SK-N-SH (cell line): ENCODE results near the gene KRTAP10-8.
"Not testable (repeated sequence)": the region's sequence is repeated elsewhere in the genome, so short reads cannot be mapped to it uniquely, and the experiment has no call there.

ENCODE experiments used
- CHD2 ChIP-seq: fragments of 150-350 bp; IDR thresholded peaks from 2 replicates; pipeline ENCODE4 v1.6.1; 2018; ENCODE audit warnings: low read length; ENCODE audit not compliant: partially characterized antibody
- CTCF ChIP-seq: fragments of 200-600 bp; sonication (generic); IDR thresholded peaks from 2 replicates; pipeline ENCODE4 v1.6.1; 2017; ENCODE audit warnings: antibody characterized with exemption, mild to moderate bottlenecking, moderate library complexity
- EP300 ChIP-seq, 2 experiments: IDR thresholded peaks; 2 replicates each; pipeline versions ENCODE4 v1.4.0 to v1.6.1; 2012; ENCODE audit warnings: borderline replicate concordance in 1 of 2, low read depth in 1 of 2, low read length in 1 of 2
- GATA2 ChIP-seq: sonication (generic); formaldehyde crosslinking; IDR thresholded peaks from 2 replicates; pipeline ENCODE4 v1.5.0; 2020; ENCODE audit warnings: mild to moderate bottlenecking, missing genetic modification reagents
- IRF3 ChIP-seq: fragments of 150-350 bp; IDR thresholded peaks from 2 replicates; pipeline ENCODE4 v1.6.1; 2016; ENCODE audit warnings: mild to moderate bottlenecking, low read depth, low read length
- MAX ChIP-seq: IDR thresholded peaks from 2 replicates; pipeline ENCODE4 v1.4.0; 2012; ENCODE audit warnings: low read depth
- NFIC ChIP-seq: IDR thresholded peaks from 2 replicates; pipeline ENCODE4 v1.4.0; 2012; ENCODE audit warnings: borderline replicate concordance
- NRF1 ChIP-seq: IDR thresholded peaks from 2 replicates; pipeline ENCODE4 v1.6.1; 2012; ENCODE audit warnings: low read depth, mild to moderate bottlenecking, low read length
- RFX5 ChIP-seq: IDR thresholded peaks from 2 replicates; pipeline ENCODE4 v1.6.1; 2012; ENCODE audit warnings: mild to moderate bottlenecking, improper control_type of control experiment, low read length
- SIN3A ChIP-seq: IDR thresholded peaks from 2 replicates; pipeline ENCODE4 v1.6.1; 2012; ENCODE audit warnings: low read depth, mild to moderate bottlenecking, low read length, moderate library complexity, borderline replicate concordance
- SMC3 ChIP-seq: IDR thresholded peaks from 2 replicates; pipeline ENCODE4 v1.6.1; 2012; ENCODE audit warnings: low read depth, low read length, improper control_type of control experiment
- TEAD4 ChIP-seq: IDR thresholded peaks from 2 replicates; pipeline ENCODE4 v1.4.0; 2012; ENCODE audit warnings: mild to moderate bottlenecking, borderline replicate concordance; ENCODE audit not compliant: insufficient read depth
- USF1 ChIP-seq: IDR thresholded peaks from 2 replicates; pipeline ENCODE4 v1.4.0; 2012; ENCODE audit warnings: low read depth, borderline replicate concordance
- ZBTB33 ChIP-seq: IDR thresholded peaks from 2 replicates; pipeline ENCODE4 v1.4.0; 2012; ENCODE audit warnings: low read depth, borderline replicate concordance

- TF ChIP-seq CTCF; MAX; GATA2 (CRISPR knock-in tag); TEAD4; CHD2; IRF3; EP300 (IDR thresholded peaks at IDR 0.05; ENCODE audit: borderline replicate concordance in 1 of 2, low read depth in 1 of 2, low read length in 1 of 2); RFX5; ZBTB33; NFIC; USF1; SMC3; SIN3A; NRF1: not testable (repeated sequence)
Measured at GRCh38 chr21:44600118-44600978, 11.5 kb upstream of the KRTAP10-8 start, which contains the start of gene KRTAP10-7.
